ENCODE measurements around the gene WDR91.

WDR91 gene

DNA sequence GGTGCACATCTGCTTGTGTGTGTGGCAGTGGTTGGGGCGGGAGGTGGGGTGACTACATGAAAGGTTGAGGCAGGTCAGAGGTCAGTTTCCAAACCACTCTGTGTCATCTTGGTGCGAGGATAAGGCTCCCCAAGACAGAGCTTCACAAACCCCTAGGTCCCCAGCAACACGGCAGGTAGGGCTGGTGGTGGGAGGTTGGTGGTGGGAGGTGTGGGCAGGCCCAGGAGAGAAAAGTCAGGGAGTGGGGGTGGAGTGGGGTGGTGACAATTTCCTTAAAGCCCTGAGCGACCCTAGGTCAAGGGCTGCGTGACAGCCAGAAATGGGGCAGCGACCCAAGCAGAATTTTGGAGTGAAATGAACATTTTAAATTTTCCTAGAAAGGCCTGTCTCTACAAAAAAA lies 20.8 kb upstream of the WDR91 start:
- no peak for TF ChIP-seq CTCF (IDR thresholded peaks at IDR 0.05; ENCODE audit: unreplicated experiment in 3 of 3)
- Mint-ChIP-seq H3K4me3 (no peak overlapping the region), H3K27ac (no peak overlapping the region), H3K4me1 (peaks cover 4% of the 10 kb centered on the region), H3K27me3 (ENCODE audit: low read depth) (peaks cover 7% of the 10 kb centered on the region), H3K9me3 (no peaks in the 10 kb centered on the region), H3K36me3 (ENCODE audit: low read depth) (no peaks in the 10 kb centered on the region)

- Mint-ChIP-seq H3K4me1 (peaks cover under 1% of the 10 kb centered on the region), H3K27ac (no peak overlapping the region), H3K4me3 (no peak overlapping the region), H3K36me3 (ENCODE audit: low read depth) (no peaks in the 10 kb centered on the region), H3K9me3 (no peaks in the 10 kb centered on the region), H3K27me3 (ENCODE audit: low read depth) (peaks cover 4% of the 10 kb centered on the region)
- TF ChIP-seq CTCF (IDR thresholded peaks at IDR 0.05; ENCODE audit: unreplicated experiment in 3 of 3) = no peak
Observed at GRCh38 chr7:135231686-135232085, 20.4 kb upstream of the WDR91 start.

GRCh38 chr7:135224027-135224426 lies 12.7 kb upstream of the WDR91 start:
- Mint-ChIP-seq H3K36me3 (ENCODE audit: low read depth) (no peaks in the 10 kb centered on the region), H3K4me1 (no peaks in the 10 kb centered on the region)

DNA sequence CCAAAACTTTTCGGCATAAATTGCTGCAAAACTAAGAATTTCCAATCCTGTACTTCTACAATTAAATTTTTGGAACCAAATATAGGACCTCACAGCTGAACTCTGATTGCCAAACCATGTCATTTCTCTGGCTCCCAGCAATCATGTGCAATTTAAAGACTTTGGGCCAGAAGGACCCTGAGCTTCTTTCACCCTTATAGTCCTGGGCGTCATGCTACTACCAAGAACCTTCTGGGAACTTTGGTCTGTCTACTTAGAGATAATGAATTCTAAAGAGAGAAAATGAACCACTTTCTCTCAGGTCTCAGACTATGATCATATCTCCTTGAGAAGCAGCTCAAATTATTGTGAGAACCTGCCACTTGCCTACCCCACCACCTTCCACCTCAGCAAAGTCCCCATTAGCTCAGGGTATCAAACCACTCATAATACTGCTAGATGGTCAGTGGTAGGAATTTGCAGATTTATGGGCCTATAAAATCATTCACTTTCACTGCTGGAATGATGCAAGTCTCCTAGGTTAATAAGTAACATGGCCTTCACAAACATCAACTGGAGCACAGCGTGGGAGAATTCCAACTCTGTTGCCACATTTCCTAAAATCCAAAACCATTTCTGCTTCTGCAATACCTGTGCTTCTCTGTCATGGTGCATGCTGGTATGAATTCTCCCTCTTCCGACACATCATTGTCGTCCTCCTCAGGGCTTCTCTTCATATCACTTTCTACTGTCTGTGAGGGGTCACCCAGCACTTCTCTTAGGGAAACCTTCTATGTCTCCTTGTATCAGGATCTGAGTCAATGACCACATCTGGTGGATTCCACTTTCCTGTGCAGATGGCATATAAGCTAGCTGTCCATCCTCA lies 6.6 kb upstream of the WDR91 start:
- no peak for TF ChIP-seq CTCF (IDR thresholded peaks at IDR 0.05; ENCODE audit: unreplicated experiment in 3 of 3)
- Mint-ChIP-seq H3K27ac (peak overlapping the region; percentile 62 to 84 (median 73)), H3K9me3 (peaks cover 6% of the 10 kb centered on the region), H3K36me3 (ENCODE audit: low read depth) (no peaks in the 10 kb centered on the region), H3K4me1 (no peaks in the 10 kb centered on the region), H3K4me3 (no peak overlapping the region), H3K27me3 (ENCODE audit: low read depth) (no peaks in the 10 kb centered on the region)

More at GRCh38 chr7:135224027-135224426, 12.7 kb upstream of the WDR91 start:
- Mint-ChIP-seq H3K27me3 (ENCODE audit: low read depth) (no peaks in the 10 kb centered on the region), H3K4me3 (no peak overlapping the region), H3K27ac (no peak overlapping the region), H3K9me3 (peaks cover 11% of the 10 kb centered on the region)
- TF ChIP-seq CTCF (IDR thresholded peaks at IDR 0.05; ENCODE audit: unreplicated experiment in 3 of 3) = no peak

- no peaks in the 10 kb centered on the region for H3K36me3 Mint-ChIP-seq (ENCODE audit: low read depth)
- peaks cover 3% of the 10 kb centered on the region for H3K27me3 Mint-ChIP-seq (ENCODE audit: low read depth)
- TF ChIP-seq CTCF (IDR thresholded peaks at IDR 0.05; ENCODE audit: unreplicated experiment in 3 of 3) = no peak
- H3K9me3 Mint-ChIP-seq = peaks cover 6% of the 10 kb centered on the region
- no peak overlapping the region for H3K4me3 Mint-ChIP-seq
- H3K4me1 Mint-ChIP-seq = peaks cover 2% of the 10 kb centered on the region
- peak overlapping the region in 1 of 3 experiments; percentile 86 for H3K27ac Mint-ChIP-seq
Observed at GRCh38 chr7:135215698-135216097, 4.4 kb upstream of the WDR91 start.

- no peak for TF ChIP-seq CTCF (IDR thresholded peaks at IDR 0.05; ENCODE audit: unreplicated experiment in 3 of 3)
Observed at GRCh38 chr7:135215180-135215579, 3.9 kb upstream of the WDR91 start.

More at GRCh38 chr7:135215180-135215579, 3.9 kb upstream of the WDR91 start:
- peaks cover under 1% of the 10 kb centered on the region for H3K9me3 Mint-ChIP-seq
- peaks cover 3% of the 10 kb centered on the region for H3K27me3 Mint-ChIP-seq (ENCODE audit: low read depth)
- peaks cover 5% of the 10 kb centered on the region for H3K4me1 Mint-ChIP-seq
- H3K27ac Mint-ChIP-seq = peak overlapping the region in 1 of 3 experiments; percentile 86
- no peaks in the 10 kb centered on the region for H3K36me3 Mint-ChIP-seq (ENCODE audit: low read depth)
- no peak overlapping the region for H3K4me3 Mint-ChIP-seq

Measured in nephron (organoid).